Kidney (tissue), 22 donors: ENCODE results near the gene ALKBH1. TPM values are rescaled to one million over a fixed set of nuclear protein-coding genes. Genes with fewer than 3 reads are reported as not detected.
"Not testable (repeated sequence)": the region's sequence is repeated elsewhere in the genome, so short reads cannot be mapped to it uniquely, and the experiment has no call there.

ENCODE experiments used
- DNase-seq, 5 donors: peaks; one replicate each; pipeline ENCODE4 v3.0.0-alpha.2; 2013 to 2020
- FAIRE-seq: peaks from 2 replicates; lab custom pipeline; 2012; peaks lifted over from hg19 to GRCh38; lab: Jason Lieb, UNC
- H3K27ac ChIP-seq, 2 donors: one replicate each; pipeline ENCODE4 v1.7.0; 2013; ENCODE audit warnings: low read depth in 2 of 2, low read length in 2 of 2, inconsistent platforms in 1 of 2
- H3K27me3 ChIP-seq: one replicate; pipeline ENCODE4 v1.7.1; 2013; ENCODE audit warnings: low read length, inconsistent platforms; ENCODE audit not compliant: control insufficient read depth, insufficient read depth
- H3K36me3 ChIP-seq, 3 donors: one replicate each; pipeline versions ENCODE4 v1.7.0 to v1.7.1; 2013; ENCODE audit warnings: low read length in 3 of 3, control low read depth in 1 of 3, inconsistent platforms in 1 of 3; ENCODE audit not compliant: insufficient read depth in 3 of 3, control insufficient read depth in 2 of 3
- H3K4me1 ChIP-seq, 3 donors: one replicate each; pipeline versions ENCODE4 v1.7.0 to v1.7.1; 2013; ENCODE audit warnings: low read length in 3 of 3, inconsistent platforms in 1 of 3, low read depth in 1 of 3; ENCODE audit not compliant: control insufficient read depth in 2 of 3, insufficient read depth in 2 of 3
- H3K4me3 ChIP-seq, 3 donors: one replicate each; pipeline versions ENCODE4 v1.7.0 to v1.8.1; 2013; ENCODE audit warnings: low read length in 3 of 3, control low read depth in 1 of 3, inconsistent platforms in 1 of 3
- H3K9ac ChIP-seq, 3 donors: one replicate each; pipeline versions ENCODE4 v1.7.0 to v1.7.1; 2013; ENCODE audit warnings: low read length in 3 of 3, control low read depth in 1 of 3, inconsistent platforms in 1 of 3
- H3K9me3 ChIP-seq, 3 donors: one replicate each; pipeline versions ENCODE4 v1.7.0 to v1.7.1; 2013; ENCODE audit warnings: low read length in 3 of 3, control low read depth in 1 of 3, inconsistent platforms in 1 of 3; ENCODE audit not compliant: control insufficient read depth in 2 of 3, insufficient read depth in 1 of 3
- CTCF ChIP-seq: IDR thresholded peaks from 3 replicates; pipeline ENCODE4 v1.5.1; 2012; ENCODE audit warnings: mild to moderate bottlenecking, moderate library complexity, borderline replicate concordance; ENCODE audit not compliant: insufficient read depth; ENCODE audit errors: extremely low read depth
- intact Hi-C: fragments of 100-400 bp; cut with DNase I; formaldehyde crosslinking; loops from one replicate; pipeline ENCODE4 v1.11.1; 2022
- long read RNA-seq, 10 donors: library from polyadenylated mRNA in 1 of 10; unstranded in 1 of 10; transcript quantifications; one replicate each; pipeline ENCODE4 v2.0.0 and lab custom pipeline, GENCODE V29; 2021 to 2026
- polyA plus RNA-seq: library from polyadenylated mRNA; stranded (reverse); fragments of 350-450 nt; fragmentation: Illumina TruSeq; extraction: RNeasy Lipid Tissue Mini Kit (QIAGEN cat#74804); gene quantifications from one replicate; pipeline ENCODE4 v1.2.3, GENCODE V29; 2014; ENCODE audit warnings: low read depth, low replicate concordance; ENCODE audit not compliant: insufficient read depth
- total RNA-seq: library from RNA; stranded (reverse); fragmentation: NEBNext Ultra II Directional; extraction: Animal tissue kit (Norgen Biotek cat#: 25700); gene quantifications from one replicate; pipeline ENCODE4 v1.2.1, GENCODE V29; 2021
- donor health status: control.
- donor health status: control.
- donor health status: control.
- donor health status: control.
- donor health status: control.
- donor health status: DM: yes; HTN: yes; CAD: no.
- donor health status: Normal renal cell carcinoma (clear cell type).

ALKBH1 gene
- total RNA-seq (10.5 TPM), polyA plus RNA-seq (11.5 TPM)
- long read RNA-seq, donor 1, partial matches to known transcripts, result 0 of 2 reads
- long read RNA-seq, donor 1, other reads (novel, unspliced or antisense), result 0 of 2 reads
- long read RNA-seq, donor 2, result 0 reads
- long read RNA-seq, donor 3, partial matches to known transcripts, result 107 of 536 reads
- long read RNA-seq, donor 3, other reads (novel, unspliced or antisense), result 427 of 536 reads
- long read RNA-seq, donor 4, partial matches to known transcripts, result 0 of 4 reads
- long read RNA-seq, donor 4, other reads (novel, unspliced or antisense), result 0 of 4 reads
- long read RNA-seq, donor 5, result 0 reads
- long read RNA-seq, donor 6, transcript ALKBH1-201 (6 exons, 2,594 nt), result major isoform, 6 of 830 reads
- long read RNA-seq, donor 6, partial matches to known transcripts, result 127 of 830 reads
- long read RNA-seq, donor 6, other reads (novel, unspliced or antisense), result 697 of 830 reads
- long read RNA-seq, donor 7, partial matches to known transcripts, result 0 of 9 reads
- long read RNA-seq, donor 7, other reads (novel, unspliced or antisense), result 3 of 9 reads
- long read RNA-seq, donor 8, partial matches to known transcripts, result 0 of 2 reads
- long read RNA-seq, donor 8, other reads (novel, unspliced or antisense), result 0 of 2 reads
- long read RNA-seq, donor 9, partial matches to known transcripts, result 0 of 1 reads
- long read RNA-seq, donor 9, other reads (novel, unspliced or antisense), result 0 of 1 reads
- long read RNA-seq, donor 10, transcript ALKBH1-201 (6 exons, 2,594 nt), result major isoform, 5 of 5 reads
- long read RNA-seq, donor 10, partial matches to known transcripts, result 0 of 5 reads
- long read RNA-seq, donor 10, other reads (novel, unspliced or antisense), result 0 of 5 reads

GRCh38 chr14:77707724-77708408, at the start of gene ALKBH1, which contains the start of gene SLIRP:
ALKBH1 (minus strand) TSS chr14:77708023; CDS start chr14:77708004, 19 bp downstream.
SLIRP (plus strand) TSS chr14:77708103; CDS start chr14:77708112, 9 bp downstream.
- H3K36me3 ChIP-seq, result peaks cover 6 to 19% (median 17%) of the 10 kb centered on the region in 3 donors
- DNase-seq, result peak; percentile 89 to 97 (median 93)
- no peak for FAIRE-seq

GRCh38 chr14:77752799-77753516, 45.1 kb upstream of the ALKBH1 start:
- no peak overlapping the region for H3K4me3 ChIP-seq
- no peak for TF ChIP-seq CTCF
- intact Hi-C loops, result no loop called here
- no peak overlapping the region for H3K27ac ChIP-seq
- H3K9ac ChIP-seq, result no peak overlapping the region
- no peak for FAIRE-seq
- no peaks in the 10 kb centered on the region for H3K9me3 ChIP-seq
- no peak for DNase-seq
- H3K27me3 ChIP-seq, result no peaks in the 10 kb centered on the region
- peaks cover 7 to 33% (median 17%) of the 10 kb centered on the region in 3 donors for H3K36me3 ChIP-seq
- peaks cover 0 to 5% (median 0%) of the 10 kb centered on the region in 3 donors for H3K4me1 ChIP-seq

More at GRCh38 chr14:77707724-77708408, at the start of gene ALKBH1, which contains the start of gene SLIRP:
- H3K27me3 ChIP-seq, result no peaks in the 10 kb centered on the region
- peak within 1 kb of the TSS; percentile 21 to 34 for H3K27ac ChIP-seq
- no peak for TF ChIP-seq CTCF
- peaks cover 8 to 23% (median 8%) of the 10 kb centered on the region in 3 donors for H3K4me1 ChIP-seq
- H3K9ac ChIP-seq, result peak within 1 kb of the TSS; percentile 44 to 89 (median 77)
- H3K9me3 ChIP-seq, result no peaks in the 10 kb centered on the region
- intact Hi-C loops, result no loop called here
- H3K4me3 ChIP-seq, result peak within 1 kb of the TSS; percentile 78 to 98 (median 97)

GRCh38 chr14:77752266-77752665, 44.4 kb upstream of the ALKBH1 start:
- Histone ChIP-seq H3K27ac (no peak overlapping the region), H3K36me3 (peaks cover 7 to 33% (median 17%) of the 10 kb centered on the region in 3 donors), H3K4me1 (peaks cover 0 to 5% (median 0%) of the 10 kb centered on the region in 3 donors), H3K9me3 (no peaks in the 10 kb centered on the region), H3K27me3 (no peaks in the 10 kb centered on the region), H3K9ac (no peak overlapping the region), H3K4me3 (no peak overlapping the region)
- peak; percentile 3 for FAIRE-seq
- TF ChIP-seq CTCF, result no peak
- intact Hi-C loops, result no loop called here
- DNase-seq, result no peak

- DNase-seq, H3K9ac ChIP-seq, H3K4me1 ChIP-seq, intact Hi-C loops, H3K9me3 ChIP-seq, FAIRE-seq, H3K27me3 ChIP-seq, H3K27ac ChIP-seq, H3K4me3 ChIP-seq: not testable (repeated sequence)
- peaks cover 13 to 39% (median 13%) of the 10 kb centered on the region in 3 donors for H3K36me3 ChIP-seq
These were observed 39.6 kb upstream of the ALKBH1 start for GRCh38 chr14:77747425-77747824.
